ENCODE results near the gene FDX1. TPM values are rescaled to one million over a fixed set of nuclear protein-coding genes. Genes with fewer than 3 reads are reported as not detected.

The FDX1 gene
- polyA plus RNA-seq, 3 donors: 3.9 to 20.2 (median 12.8) TPM

DNA sequence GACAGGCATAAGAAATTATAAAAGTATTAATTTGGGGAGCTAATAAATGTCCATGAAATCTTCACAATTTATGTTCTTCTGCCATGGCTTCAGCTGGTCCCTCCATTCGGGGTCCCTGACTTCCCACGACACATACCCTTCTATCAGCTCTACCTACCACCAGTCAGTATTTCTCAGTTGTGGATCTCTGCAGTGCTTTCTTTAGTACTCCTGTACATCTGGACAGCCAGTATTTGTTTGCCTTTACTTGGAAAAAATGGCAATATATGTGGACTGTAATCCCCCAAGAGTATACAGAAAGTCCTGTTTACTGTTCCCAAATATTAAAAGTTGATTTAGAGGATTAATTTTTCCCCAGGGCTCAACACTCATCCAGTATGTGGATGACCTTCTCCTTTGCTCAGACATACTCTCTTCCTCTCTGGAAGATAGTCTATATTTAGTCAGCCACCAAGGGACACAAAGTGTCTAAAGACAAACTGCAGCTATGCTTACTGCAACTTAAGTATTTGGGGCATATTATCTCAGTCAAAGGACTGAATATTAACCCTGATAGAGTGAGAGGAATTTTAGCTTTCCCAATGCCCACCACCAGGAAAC is 7.3 kb upstream of the FDX1 start:
- H3K36me3 Mint-ChIP-seq: peaks cover 0 to 2% of the 10 kb centered on the region in 2 donors
- peaks cover 0 to 3% of the 10 kb centered on the region in 2 donors for H3K9me3 ChIP-seq (replicated peaks in 1 of 2; ENCODE audit: control insufficient read depth in 1 of 2, insufficient read depth in 1 of 2, low read length in 2 of 2)
- WGBS (ENCODE audit: insufficient coverage): no CpG with 5 or more reads among the region's 2 CpGs
- H3K9ac ChIP-seq (ENCODE audit: insufficient read depth, low read length, poor library complexity, severe bottlenecking): no peak overlapping the region
- H3K4me3 ChIP-seq (replicated peaks in 1 of 3; ENCODE audit: low read depth in 2 of 3, low read length in 3 of 3): no peak overlapping the region
- H3K4me1 Mint-ChIP-seq: no peaks in the 10 kb centered on the region
- H2AFZ ChIP-seq (ENCODE audit: insufficient read depth, low read depth, low read length, poor library complexity, severe bottlenecking): no peak overlapping the region
- TF ChIP-seq, protein P1, sequence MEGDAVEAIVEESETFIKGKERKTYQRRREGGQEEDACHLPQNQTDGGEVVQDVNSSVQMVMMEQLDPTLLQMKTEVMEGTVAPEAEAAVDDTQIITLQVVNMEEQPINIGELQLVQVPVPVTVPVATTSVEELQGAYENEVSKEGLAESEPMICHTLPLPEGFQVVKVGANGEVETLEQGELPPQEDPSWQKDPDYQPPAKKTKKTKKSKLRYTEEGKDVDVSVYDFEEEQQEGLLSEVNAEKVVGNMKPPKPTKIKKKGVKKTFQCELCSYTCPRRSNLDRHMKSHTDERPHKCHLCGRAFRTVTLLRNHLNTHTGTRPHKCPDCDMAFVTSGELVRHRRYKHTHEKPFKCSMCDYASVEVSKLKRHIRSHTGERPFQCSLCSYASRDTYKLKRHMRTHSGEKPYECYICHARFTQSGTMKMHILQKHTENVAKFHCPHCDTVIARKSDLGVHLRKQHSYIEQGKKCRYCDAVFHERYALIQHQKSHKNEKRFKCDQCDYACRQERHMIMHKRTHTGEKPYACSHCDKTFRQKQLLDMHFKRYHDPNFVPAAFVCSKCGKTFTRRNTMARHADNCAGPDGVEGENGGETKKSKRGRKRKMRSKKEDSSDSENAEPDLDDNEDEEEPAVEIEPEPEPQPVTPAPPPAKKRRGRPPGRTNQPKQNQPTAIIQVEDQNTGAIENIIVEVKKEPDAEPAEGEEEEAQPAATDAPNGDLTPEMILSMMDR (IDR thresholded peaks at IDR 0.05): no peak
- H3K4me3 Mint-ChIP-seq: no peak overlapping the region
- H3K27me3 ChIP-seq (ENCODE audit: control insufficient read depth in 2 of 2, insufficient read depth in 2 of 2, low read length in 2 of 2): no peaks in the 10 kb centered on the region
- H3K9me3 Mint-ChIP-seq: peaks cover 7 to 29% (median 15%) of the 10 kb centered on the region in 7 donors
- H3K27ac ChIP-seq (ENCODE audit: low read depth in 1 of 2, low read length in 2 of 2): no peak overlapping the region
- no peaks in the 10 kb centered on the region for H3K4me1 ChIP-seq (ENCODE audit: control insufficient read depth in 1 of 2, insufficient read depth in 2 of 2, low read length in 2 of 2)
- H3K36me3 ChIP-seq (replicated peaks in 1 of 2; ENCODE audit: control insufficient read depth in 1 of 2, insufficient read depth in 2 of 2, low read length in 2 of 2): no peaks in the 10 kb centered on the region
- no peak overlapping the region for H3K4me2 ChIP-seq (replicated peaks; ENCODE audit: extremely low read depth, low read length, poor library complexity, severe bottlenecking)
- no peak overlapping the region for H3K27ac Mint-ChIP-seq
- intact Hi-C loops (cut with micrococcal nuclease): no loop called here
- peaks cover 0 to 1% (median 0%) of the 10 kb centered on the region in 3 donors for H3K27me3 Mint-ChIP-seq (ENCODE audit: low read depth in 3 of 3)
- DNase-seq: no peak
- no peaks in the 10 kb centered on the region for H4K20me1 ChIP-seq (ENCODE audit: insufficient read depth, low read length)
- H3K79me2 ChIP-seq (ENCODE audit: insufficient read depth, low read length): no peaks in the 10 kb centered on the region

DNA sequence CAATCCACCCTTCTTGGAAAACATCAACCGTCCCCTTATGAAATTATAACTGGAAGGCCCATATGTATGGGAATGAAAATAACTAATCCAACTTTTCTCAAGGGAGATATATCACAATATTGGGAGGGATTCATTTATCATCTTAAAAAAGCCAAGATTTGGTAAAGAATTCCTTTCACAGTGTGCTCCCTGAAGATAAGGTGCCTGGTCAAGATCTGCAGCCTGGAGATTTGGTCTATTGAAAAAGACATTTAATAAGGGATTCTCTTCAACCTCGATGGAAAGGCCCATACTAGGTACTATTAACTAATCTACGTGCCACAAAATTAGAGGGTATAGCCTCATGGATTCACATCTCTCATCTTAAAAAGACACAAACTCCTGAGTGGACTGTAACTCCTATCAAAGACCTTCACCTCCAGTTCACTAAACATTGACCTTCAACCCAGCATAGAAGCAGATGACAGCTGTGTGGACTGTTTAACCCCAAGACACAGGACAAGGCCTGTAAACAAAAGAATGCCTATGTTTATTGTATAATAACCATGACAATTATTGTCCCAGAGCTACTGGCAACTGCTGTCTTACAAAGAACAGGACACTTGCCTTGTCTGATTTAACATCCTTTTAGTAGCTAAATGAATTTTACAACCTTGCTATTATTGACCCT is 4.8 kb upstream of the FDX1 start:
- DNase-seq: no peak
- H3K4me3 ChIP-seq (replicated peaks in 1 of 3; ENCODE audit: low read depth in 2 of 3, low read length in 3 of 3): no peak overlapping the region
- intact Hi-C loops (cut with micrococcal nuclease): no loop called here
- H3K9me3 Mint-ChIP-seq: peaks cover 7 to 19% (median 15%) of the 10 kb centered on the region in 7 donors
- 100% methylated on average over 1 of the region's 3 CpGs for WGBS (ENCODE audit: insufficient coverage)
- no peaks in the 10 kb centered on the region for H3K9me3 ChIP-seq (replicated peaks in 1 of 2; ENCODE audit: control insufficient read depth in 1 of 2, insufficient read depth in 1 of 2, low read length in 2 of 2)
- H3K79me2 ChIP-seq (ENCODE audit: insufficient read depth, low read length): no peaks in the 10 kb centered on the region
- no peaks in the 10 kb centered on the region for H4K20me1 ChIP-seq (ENCODE audit: insufficient read depth, low read length)
- no peak overlapping the region for H2AFZ ChIP-seq (ENCODE audit: insufficient read depth, low read depth, low read length, poor library complexity, severe bottlenecking)
- no peak overlapping the region for H3K9ac ChIP-seq (ENCODE audit: insufficient read depth, low read length, poor library complexity, severe bottlenecking)
- no peaks in the 10 kb centered on the region for H3K27me3 ChIP-seq (ENCODE audit: control insufficient read depth in 2 of 2, insufficient read depth in 2 of 2, low read length in 2 of 2)
- H3K4me1 ChIP-seq (ENCODE audit: control insufficient read depth in 1 of 2, insufficient read depth in 2 of 2, low read length in 2 of 2): peaks cover 6 to 9% of the 10 kb centered on the region in 2 donors
- peaks cover 5% of the 10 kb centered on the region for H3K4me1 Mint-ChIP-seq
- no peak overlapping the region for H3K4me2 ChIP-seq (replicated peaks; ENCODE audit: extremely low read depth, low read length, poor library complexity, severe bottlenecking)
- peaks cover 0 to 1% (median 0%) of the 10 kb centered on the region in 3 donors for H3K27me3 Mint-ChIP-seq (ENCODE audit: low read depth in 3 of 3)
- no peak overlapping the region for H3K27ac ChIP-seq (ENCODE audit: low read depth in 1 of 2, low read length in 2 of 2)
- peaks cover 0 to 1% of the 10 kb centered on the region in 2 donors for H3K36me3 Mint-ChIP-seq
- no peak overlapping the region for H3K27ac Mint-ChIP-seq
- H3K36me3 ChIP-seq (replicated peaks in 1 of 2; ENCODE audit: control insufficient read depth in 1 of 2, insufficient read depth in 2 of 2, low read length in 2 of 2): no peaks in the 10 kb centered on the region
- no peak overlapping the region for H3K4me3 Mint-ChIP-seq
- TF ChIP-seq, protein P1 (IDR thresholded peaks at IDR 0.05): no peak

All from CD14-positive monocyte (primary cell).